HG03175 (cell line): ENCODE results near the gene RFTN1.

ENCODE experiments used
- ATAC-seq: cut with Tn5 transposase; IDR thresholded peaks from one replicate; pipeline ENCODE4 v1.9.1; 2021; ENCODE audit warnings: mild to moderate bottlenecking, moderate library complexity; ENCODE audit not compliant: unreplicated experiment

Gene RFTN1

DNA sequence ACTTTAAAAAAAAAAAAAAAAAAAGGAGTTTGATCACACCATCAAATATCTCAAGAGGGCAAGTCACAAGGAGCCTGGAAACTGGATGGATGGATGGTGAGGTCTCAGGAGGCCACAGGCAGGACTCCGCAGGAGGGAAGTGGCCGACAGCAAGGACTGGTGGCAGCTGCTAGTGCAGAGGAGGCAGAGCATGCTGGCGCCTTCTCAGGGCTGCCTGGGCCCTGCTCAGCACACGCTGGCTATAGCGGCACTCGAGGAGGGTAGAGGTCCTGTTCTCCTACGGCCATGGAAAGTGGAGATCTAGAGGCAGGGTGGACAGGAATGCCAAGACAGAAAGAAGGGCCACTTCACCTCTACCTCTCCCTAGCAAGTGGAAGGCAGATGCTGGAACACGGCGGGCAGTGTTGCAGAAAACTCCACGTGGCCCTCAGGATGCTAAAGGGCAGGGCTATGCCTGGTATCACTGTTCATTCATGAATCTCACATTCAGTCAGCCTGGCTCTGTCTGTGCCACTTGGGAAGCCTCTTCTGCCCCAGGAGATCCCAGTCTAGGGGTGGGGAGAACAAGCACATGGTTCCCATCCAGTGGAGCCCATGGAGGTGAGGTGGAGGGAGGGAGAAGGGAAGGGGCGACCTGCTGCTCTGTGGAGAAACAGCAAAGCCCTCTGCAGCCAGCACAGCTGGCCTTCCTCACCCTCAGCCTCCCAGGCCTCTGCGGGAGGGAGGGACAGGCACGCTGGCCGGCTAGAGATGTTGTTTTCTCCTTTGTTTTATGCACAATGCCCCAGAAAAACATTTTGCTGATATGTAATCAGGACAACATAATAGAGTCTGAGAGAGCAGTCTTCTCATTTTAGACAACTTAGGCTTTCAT is 177.5 kb downstream of the RFTN1 start:
- ATAC-seq = no peak

DNA sequence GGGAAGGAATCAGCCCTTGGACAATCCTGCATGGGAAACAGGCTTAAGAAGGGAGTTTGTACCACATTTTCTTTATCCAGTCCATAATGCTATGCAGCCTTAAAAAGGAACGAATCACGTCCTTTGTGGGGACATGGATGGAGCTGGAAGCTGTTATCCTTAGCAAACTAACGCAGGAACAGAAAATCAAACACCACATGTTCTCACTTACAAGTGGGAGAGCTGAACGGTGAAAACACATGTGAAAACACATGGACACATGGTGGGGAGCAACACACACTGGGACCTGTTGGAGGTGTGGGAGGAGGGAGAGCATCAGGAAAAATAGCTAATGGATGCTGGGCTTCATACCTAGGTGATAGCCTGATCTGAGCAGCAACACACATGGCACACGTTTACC is 178.2 kb downstream of the RFTN1 start:
- no peak for ATAC-seq

DNA sequence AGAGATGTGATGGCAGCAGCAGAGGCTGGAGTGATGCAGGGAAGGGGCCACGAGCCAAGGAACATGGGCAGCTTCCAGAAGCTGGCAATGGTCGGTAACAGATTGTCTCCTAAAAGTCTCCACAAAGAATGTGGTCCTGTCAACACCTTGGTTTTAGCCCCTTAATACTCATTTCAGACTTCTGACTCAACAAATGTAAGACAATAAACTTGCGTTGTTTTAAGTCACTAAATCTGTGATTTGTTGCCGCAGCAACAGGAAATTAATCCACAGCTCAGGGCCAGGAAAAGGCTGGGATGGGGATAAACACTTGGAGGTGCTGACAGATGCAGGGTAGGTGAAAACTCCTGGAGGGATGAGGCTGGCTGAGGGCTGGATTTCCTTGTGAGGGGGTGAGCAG is 178.6 kb downstream of the RFTN1 start:
- ATAC-seq = no peak

DNA sequence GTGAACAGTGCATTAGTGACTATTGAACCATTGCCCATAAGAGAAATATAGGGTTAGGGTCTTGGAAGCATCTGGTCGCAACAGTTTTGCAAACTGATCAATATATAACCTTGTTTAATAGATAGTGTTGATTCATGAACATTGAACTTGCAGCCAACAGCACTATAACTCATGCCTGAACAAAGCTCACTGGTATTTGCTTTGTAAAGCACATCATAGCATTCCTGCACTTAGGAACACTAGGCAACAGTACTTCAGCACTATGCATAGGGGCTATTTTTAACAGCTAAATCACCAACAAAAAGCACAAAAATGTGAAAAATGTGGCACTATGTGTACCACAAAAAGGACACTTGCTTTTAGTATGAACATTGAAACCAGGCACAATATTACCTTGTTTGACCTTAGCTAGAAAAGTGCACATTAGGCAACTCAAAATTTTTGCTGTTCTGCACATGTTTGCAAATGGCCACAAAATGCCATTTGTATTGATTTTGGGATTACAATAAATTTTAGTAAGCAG is 180.5 kb downstream of the RFTN1 start:
- no peak for ATAC-seq

DNA sequence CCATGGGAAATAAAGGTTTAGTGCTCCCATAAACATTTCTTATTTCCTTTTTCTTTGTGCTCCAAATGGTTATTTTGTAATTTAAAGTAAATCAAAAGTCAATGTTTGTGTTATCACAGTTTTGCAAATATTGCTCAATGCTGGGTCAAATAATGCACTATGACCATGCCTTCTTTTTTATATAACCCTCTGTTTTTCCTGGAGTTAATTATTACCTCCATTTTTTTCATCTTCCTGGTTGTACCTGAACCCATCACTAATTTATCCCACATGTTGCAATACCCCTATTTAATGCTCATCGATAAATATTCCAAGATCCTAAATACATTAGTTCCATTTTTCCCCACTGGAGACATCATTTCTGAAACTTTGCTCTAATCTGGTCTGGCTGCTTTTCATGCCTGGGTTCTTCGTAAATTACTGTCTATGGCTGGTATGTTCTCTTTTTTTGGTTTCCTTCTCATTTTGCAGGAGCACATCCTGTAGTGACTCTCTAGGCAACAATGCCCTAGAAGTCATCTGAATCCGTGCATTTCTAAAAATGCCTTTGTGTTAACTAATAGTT is 182.1 kb downstream of the RFTN1 start:
- ATAC-seq = no peak

DNA sequence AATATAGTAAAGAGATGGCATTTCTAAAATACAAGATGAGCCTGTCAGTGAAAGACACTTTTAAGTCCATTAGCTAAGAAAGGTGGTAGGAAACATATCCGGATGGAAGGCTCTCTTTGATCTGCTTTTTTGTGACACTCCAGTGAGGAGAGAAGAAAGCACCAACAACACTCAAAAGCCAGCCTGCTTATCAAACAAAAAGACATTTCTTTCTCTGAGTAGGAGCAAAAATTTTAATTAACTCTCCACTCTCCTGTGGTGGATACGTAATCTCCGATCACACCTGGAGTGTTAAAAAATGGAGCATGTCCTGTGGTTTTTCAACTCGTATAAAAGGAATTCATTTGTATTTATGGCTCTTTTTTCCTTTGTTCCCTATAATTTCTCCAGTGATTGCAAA is 183.1 kb downstream of the RFTN1 start:
- no peak for ATAC-seq

DNA sequence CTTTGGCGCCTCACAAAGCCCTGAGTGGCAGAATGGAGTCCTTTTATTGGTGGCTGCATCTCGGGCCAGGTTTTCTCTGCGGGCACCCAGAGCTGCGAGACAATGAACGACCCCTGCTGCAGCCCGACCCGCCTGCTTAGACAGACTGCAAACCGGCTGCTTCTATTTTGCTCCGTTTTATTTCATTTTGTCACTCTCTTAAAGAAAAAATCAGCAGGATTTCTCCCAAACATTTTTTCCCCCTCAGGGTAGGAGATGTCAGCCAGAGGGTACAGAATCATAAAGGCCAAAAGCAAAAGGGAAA is 183.7 kb downstream of the RFTN1 start:
- ATAC-seq = no peak

DNA sequence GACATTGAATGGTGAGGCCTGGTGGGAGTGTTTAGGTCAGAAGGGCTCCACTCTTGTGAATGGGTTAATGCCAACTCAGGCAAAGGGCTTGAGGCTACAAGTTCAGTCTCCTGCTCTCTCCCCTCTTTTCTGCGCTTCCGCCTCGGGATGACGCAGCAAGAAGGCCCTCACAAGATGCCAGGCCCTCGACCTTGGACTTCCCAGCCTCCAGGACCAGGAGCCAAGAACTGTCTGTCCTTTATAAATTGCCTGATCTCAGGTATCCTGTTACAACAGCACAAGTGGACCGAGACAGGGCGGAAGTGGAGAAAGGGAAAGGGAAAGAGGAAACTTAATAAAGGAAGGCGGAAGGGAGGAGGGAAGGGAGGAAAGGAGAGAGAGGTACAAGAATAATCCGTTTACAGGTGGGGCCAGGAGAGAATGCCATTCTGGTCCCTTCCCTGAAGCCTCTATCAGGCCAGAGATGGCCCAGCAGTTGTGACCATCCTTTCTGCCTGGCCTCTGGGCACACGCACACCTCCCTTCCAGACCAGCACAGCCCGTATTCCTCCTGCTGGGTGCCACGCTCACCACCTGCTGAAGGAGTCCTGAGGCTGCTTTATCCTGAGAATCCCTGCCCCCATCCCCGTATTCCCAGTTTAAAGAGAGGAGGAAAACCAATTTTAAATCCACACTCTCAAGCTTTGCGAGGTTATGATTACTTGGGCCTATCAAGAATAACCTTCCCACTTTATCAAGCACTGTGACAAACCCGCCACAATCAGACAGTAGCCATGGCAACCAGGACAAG is 184.3 kb downstream of the RFTN1 start:
- ATAC-seq = no peak

DNA sequence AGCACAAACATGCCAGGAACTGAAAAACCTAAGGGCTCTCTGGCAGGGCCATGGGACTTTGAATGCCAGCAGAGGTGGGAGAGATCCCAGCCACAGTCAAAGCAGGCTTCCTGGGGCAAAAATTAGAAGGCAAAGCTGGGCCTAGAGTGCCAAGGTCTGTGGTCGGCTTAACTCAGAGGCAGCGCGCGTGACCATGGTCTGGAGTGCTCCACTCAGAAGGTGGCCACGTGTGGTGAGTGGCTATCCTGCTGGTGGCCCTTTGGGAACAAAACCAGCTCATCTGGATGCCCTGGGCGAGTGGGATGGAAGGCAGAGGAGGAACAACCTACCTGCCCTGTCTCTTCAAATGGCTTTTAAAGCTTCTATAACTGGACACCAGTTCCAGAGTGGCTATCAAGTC is 185.4 kb downstream of the RFTN1 start:
- no peak for ATAC-seq

DNA sequence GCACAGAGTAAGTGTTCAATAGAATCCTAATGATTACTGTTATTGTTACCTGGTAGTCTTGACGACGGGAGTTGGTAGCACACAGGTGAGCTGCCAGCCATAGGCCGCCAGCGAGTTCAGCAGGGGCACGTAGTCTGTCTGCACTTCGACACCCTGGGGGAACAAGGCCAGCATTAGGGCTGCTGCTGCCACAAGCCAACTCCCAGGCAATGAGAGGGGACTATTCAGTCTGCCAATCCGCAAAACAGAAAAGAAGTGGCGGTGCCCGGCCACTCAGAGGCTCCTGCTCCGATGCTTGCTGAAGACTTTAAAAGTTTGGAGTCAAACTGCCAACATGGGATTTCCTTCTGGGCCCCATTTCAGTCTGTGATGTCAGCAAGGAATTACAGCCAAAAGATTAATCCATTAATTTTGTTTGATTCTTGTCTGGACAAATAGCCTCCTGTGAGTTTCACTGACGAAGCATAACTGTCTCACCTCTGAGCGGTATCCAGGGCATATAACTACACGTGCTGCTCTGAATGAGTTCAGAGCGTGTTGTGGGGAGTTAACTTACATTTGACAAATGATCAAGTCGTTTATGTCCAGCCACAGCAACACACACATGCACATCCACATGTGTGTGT is 186.7 kb downstream of the RFTN1 start:
- ATAC-seq = no peak

DNA sequence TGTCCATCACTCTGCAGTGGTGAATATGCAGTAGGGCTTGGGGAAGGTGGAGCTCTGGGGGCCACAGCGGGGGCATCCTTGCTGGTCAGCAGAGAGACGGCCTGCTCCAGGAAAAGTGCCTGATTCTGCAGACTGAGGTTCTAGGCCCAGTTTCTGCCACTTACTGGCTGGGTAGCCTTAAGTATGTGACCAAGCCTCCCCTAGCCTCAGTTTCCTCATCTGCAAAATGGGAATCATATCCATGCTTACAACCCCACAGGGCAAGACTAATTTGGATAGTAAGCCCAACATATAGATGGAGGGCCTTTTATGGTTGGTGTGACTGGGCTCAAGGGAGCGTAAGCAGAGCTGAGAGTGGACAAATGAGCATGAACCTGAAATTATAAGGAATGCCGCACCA is 187.6 kb downstream of the RFTN1 start:
- no peak for ATAC-seq

DNA sequence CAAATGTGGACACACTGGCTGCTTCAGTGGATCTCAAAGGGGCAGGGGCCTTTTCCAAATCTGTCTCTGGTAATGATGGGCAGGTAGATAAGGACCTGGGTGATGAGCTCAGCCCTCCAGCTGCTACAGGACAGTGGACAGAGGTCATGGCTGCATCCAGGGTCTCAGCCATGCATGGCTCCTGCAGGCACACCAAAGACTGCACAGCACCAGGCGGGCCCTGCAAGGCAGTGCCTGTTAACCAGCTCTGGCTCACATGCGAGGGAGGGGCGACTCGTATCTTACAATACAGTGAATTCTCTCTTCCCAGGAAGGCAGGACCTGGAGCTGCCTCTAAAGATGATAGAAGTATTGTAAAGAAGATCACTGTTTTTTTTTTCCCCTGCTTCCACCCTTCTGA is 189.8 kb downstream of the RFTN1 start:
- ATAC-seq = no peak

DNA sequence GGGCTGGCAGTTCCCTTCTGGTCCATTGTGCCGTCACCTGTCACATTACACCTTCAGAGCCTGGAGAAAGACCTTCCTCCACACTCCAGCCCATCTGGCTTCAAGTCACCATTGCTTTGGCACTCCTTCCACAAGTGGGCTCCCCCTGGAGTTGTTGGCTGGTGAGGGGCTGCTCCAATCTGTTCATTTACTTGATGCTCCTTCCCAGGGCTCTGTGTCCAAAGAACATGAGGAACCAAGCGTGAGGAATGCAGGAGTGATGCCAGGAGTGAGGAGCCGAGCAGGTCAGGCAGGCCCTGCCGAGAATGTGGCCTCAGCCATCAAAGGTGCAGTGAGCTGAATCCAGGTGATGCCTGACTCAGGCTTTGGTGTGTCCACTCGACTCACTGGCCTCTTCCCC is 191.3 kb downstream of the RFTN1 start:
- no peak for ATAC-seq

DNA sequence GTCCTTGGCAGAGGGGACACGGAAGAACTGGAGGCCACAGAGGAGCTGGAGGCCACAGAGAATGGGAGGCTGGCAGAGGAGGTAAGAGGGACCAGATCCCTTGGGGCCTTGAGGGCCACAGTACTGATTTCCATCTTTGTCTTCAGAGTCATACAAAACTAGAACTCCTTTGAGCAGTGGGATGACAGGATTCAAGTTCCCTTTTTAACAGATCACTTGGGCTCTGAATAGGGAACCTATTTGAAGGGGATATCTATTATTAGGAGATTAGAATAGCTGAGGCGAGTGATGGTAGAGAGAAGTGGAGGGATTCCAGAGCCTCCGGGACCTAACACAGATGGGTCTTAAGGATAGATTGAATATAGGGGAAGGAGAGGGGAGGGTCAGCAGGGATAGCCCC is 192.8 kb downstream of the RFTN1 start:
- ATAC-seq = no peak

DNA sequence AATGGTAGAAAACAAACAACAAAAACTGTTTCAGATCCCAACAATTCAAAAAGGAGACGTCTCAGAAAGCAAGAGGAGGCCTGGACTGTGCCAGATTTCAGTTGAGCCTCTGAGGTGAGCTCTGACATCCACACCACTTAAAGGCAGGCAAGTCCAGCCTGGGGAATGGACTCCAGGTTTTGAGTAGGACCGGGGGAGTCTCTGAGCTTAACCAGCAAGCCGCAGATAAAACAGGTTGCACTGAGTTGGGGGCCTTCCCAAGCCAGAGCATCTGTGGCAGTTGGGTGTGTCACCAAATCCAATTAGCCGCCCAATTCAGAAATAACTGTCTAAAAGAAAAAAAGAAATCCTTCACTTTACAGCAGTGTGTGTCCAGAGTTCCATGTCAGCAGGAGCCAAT is 193.8 kb downstream of the RFTN1 start:
- no peak for ATAC-seq

DNA sequence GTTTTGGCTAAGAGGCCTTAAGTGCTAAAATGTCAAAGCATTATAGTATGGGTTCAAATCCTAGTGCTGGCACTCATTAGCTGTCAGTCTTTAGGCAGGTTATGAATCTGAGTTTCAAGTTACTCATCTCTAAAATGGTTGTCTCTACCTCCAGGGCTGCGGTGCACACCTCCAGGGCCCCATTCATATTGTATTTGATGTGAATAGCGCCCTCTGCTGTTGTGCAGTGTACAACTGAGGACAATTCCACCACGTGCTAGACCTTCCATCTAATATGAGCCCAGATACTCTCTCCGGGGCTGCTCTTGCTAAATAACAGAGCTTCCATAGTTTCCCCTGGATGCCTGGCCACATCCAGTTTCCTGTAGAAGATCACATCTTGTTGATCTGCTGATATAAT is 194.2 kb downstream of the RFTN1 start:
- ATAC-seq = no peak

DNA sequence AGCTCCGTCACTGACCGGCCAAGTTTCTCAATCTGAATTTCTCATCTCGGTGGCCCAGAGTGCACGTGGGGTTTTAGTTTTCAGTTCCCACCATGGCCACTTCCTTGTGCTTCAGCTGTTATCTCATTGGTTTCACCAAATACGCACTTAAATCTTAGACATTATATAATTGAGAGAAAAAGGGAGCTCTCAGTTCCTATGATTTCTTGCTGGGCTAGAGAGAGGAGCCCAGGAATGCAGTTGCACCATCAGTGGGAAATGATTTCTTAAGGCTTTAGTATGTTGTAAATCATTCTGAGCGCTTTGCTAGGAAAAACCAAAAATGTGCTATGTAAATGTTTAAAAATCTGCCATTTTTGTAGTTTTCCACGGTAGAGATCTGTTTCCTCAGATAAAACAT is 195.3 kb downstream of the RFTN1 start:
- ATAC-seq = no peak

DNA sequence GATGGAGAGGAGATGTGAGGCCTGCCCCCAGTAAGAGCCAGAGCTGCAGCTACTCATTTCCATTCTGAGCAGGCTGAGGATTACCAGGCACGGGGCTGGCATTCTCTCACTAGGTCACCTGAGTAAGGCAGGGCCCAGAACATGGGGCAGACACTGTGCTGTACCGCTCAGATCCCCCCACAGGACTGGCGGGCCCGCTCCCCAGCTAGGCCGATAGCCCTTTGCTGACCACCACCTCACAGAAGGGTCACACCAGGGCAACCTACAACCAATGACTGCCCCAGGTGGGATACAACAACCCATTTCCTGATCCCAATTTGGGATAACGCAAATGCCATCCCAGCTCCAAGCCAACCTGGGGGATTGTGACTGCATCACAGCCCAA is 195.9 kb downstream of the RFTN1 start:
- ATAC-seq = no peak

DNA sequence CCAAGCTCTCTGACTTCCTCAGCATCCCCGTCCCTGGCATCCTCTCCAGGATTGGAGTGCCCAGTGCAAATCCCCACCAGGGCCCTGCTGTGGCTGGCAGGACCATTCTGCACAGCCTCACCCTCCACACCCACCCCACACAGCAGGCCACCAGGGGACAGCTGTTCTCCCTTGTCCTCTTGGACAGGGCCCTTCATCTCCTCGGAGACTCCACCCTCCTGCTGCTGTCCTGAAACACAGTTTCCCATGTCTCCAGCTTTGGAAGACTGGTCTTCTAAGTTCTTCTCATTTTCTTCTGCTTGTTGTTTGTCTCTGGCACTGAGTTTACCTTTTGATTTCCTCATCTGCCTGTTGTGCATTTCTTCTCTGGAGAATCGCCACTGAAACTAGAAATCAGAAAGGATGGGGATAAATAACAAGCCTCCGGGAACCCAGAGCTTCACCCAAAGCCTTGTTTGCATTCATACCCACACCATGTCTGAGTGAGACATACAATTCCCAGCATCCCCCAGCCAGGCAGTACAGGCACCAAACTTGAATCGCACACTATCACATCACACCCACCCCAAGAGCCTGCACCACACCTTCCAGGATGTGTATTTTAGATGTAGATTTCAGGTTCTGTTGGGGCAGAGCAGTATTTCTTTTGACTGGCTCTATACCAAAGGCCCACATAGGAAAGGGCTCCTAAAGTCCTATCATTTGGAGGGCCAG is 196.5 kb downstream of the RFTN1 start:
- ATAC-seq = no peak

DNA sequence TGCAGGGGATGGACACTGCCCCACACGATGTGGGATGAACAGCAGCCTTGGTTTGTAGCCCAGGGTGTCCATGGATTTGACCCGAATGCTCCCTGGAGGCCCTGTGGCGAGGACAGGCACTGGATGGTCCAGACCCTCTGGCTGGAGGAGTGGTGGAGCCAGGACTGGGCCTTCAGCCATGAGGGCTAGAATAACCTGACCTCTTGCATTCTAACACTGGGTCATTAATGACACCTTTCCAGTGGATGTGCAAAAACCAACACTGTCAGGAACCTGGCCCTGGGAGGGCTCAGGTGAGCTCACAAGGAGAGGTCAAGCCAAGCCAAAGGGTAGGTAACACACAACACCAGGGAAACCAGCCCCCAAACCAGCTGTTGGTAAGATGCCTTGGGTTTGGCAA is 197.1 kb downstream of the RFTN1 start:
- no peak for ATAC-seq

DNA sequence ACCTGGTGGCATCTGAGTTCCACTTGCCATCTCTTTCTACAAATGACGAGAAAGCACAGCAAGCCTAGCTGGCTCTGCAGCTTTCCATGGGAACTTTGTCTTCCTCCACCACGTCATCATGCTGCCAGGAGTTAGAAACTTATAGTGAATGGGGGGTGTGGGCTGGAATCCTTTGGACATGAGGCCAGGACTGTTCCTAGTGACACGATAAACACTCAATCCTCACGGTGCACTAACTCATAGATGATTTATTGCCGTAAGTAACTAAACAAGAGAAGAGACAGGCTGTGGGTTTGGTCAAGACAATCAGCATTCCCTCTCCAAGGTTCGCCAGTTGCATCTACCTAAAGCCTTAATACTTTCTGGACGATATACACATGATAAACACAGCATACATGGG is 197.9 kb downstream of the RFTN1 start:
- ATAC-seq = no peak
